SU-DHL-6 (cell line): ENCODE results near the gene GRIK3.

Experiments used
- H2AFZ ChIP-seq: fragments of 200-600 bp; sonication (generic); 2 replicates; pipeline ENCODE4 v1.6.1; 2014; ENCODE audit warnings: low read depth, mild to moderate bottlenecking, moderate library complexity, mixed read lengths, antibody characterized with exemption, low read length; ENCODE audit not compliant: severe bottlenecking
- H3F3A ChIP-seq: fragments of 200-600 bp; shearing (Covaris generic); 2 replicates; pipeline ENCODE4 v1.6.0; 2016; ENCODE audit warnings: antibody characterized with exemption, mild to moderate bottlenecking; ENCODE audit not compliant: insufficient read depth
- H3K27ac ChIP-seq: fragments of 200-600 bp; sonication (generic); 2 replicates; pipeline ENCODE4 v1.5.1; 2016; ENCODE audit warnings: low read depth, mild to moderate bottlenecking, low read length, moderate library complexity, mixed read lengths
- H3K27me3 ChIP-seq: fragments of 200-600 bp; sonication (generic), shearing (Covaris generic); 2 replicates; pipeline ENCODE4 v1.6.0; 2014; ENCODE audit warnings: mild to moderate bottlenecking, low read length
- H3K36me3 ChIP-seq: fragments of 200-600 bp; sonication (generic); 2 replicates; pipeline ENCODE4 v1.6.1; 2014; ENCODE audit warnings: mild to moderate bottlenecking, low read length, mixed read lengths
- H3K4me2 ChIP-seq: fragments of 300-600, 200-600 bp; shearing (Covaris generic), sonication (generic); 2 replicates; pipeline ENCODE4 v1.6.0; 2014; ENCODE audit warnings: low read length, low read depth, mild to moderate bottlenecking; ENCODE audit not compliant: poor library complexity, severe bottlenecking
- H3K4me3 ChIP-seq: fragments of 200-600 bp; sonication (generic); 2 replicates; pipeline ENCODE4 v1.5.1; 2014; ENCODE audit warnings: antibody characterized with exemption, low read length, mild to moderate bottlenecking, mixed read lengths; ENCODE audit not compliant: insufficient read depth, poor library complexity, severe bottlenecking
- H3K79me2 ChIP-seq: fragments of 200-600 bp; sonication (generic); 2 replicates; pipeline ENCODE4 v1.6.1; 2014; ENCODE audit warnings: mild to moderate bottlenecking, low read length, moderate library complexity; ENCODE audit not compliant: insufficient read depth
- H3K9ac ChIP-seq: fragments of 200-600 bp; sonication (generic); 2 replicates; pipeline ENCODE4 v1.7.0; 2014; ENCODE audit warnings: mild to moderate bottlenecking, low read length
- H3K9me2 ChIP-seq: fragments of 200-600 bp; sonication (generic); replicated peaks from 2 replicates; pipeline ENCODE4 v1.6.1; 2014; ENCODE audit warnings: low read length; ENCODE audit not compliant: insufficient read depth
- H3K9me3 ChIP-seq: fragments of 200-600 bp; sonication (generic); 2 replicates; pipeline ENCODE4 v1.6.1; 2014; ENCODE audit warnings: low read length, mixed read lengths; ENCODE audit not compliant: insufficient read depth
- H4K20me1 ChIP-seq: fragments of 200-600 bp; sonication (generic); 2 replicates; pipeline ENCODE4 v1.6.1; 2014; ENCODE audit warnings: low read depth, mild to moderate bottlenecking, antibody characterized with exemption, low read length, moderate library complexity, mixed read lengths
- CTCF ChIP-seq: fragments of 200-600 bp; sonication (generic); IDR thresholded peaks from one replicate; pipeline ENCODE4 v1.5.1; 2017; ENCODE audit warnings: antibody characterized with exemption, mild to moderate bottlenecking, low read length, moderate library complexity; ENCODE audit not compliant: insufficient read depth, poor library complexity, severe bottlenecking
- EZH2phosphoT487 ChIP-seq: fragments of 200-600 bp; sonication (generic), shearing (Covaris generic); conservative IDR thresholded peaks from 2 replicates; pipeline ENCODE4 v1.6.1; 2018; ENCODE audit warnings: mild to moderate bottlenecking, antibody characterized with exemption, low read length, moderate library complexity, mixed read lengths

Gene GRIK3

GRCh38 chr1:36984026-36984425, 50.3 kb downstream of the GRIK3 start:
- Histone ChIP-seq H3K27me3 (no peaks in the 10 kb centered on the region), H2AFZ (no peak overlapping the region), H3K27ac (no peak overlapping the region), H3K9me3 (no peaks in the 10 kb centered on the region), H3K9ac (no peak overlapping the region), H3K36me3 (no peaks in the 10 kb centered on the region), H3K9me2 (no peaks in the 10 kb centered on the region), H3K4me3 (no peak overlapping the region), H4K20me1 (no peaks in the 10 kb centered on the region), H3F3A (no peaks in the 10 kb centered on the region), H3K4me2 (no peak overlapping the region), H3K79me2 (no peaks in the 10 kb centered on the region)
- TF ChIP-seq EZH2phosphoT487: no peak
- TF ChIP-seq CTCF: no peak

GRCh38 chr1:36982709-36983108, 51.6 kb downstream of the GRIK3 start:
- TF ChIP-seq CTCF: no peak
- H3K9me2 ChIP-seq: no peaks in the 10 kb centered on the region
- H3K9me3 ChIP-seq: no peaks in the 10 kb centered on the region
- no peak overlapping the region for H3K4me2 ChIP-seq
- no peaks in the 10 kb centered on the region; the same call in 1 of the 2 replicates for H3K27me3 ChIP-seq
- H3K79me2 ChIP-seq: no peaks in the 10 kb centered on the region
- H2AFZ ChIP-seq: no peak overlapping the region
- H3K9ac ChIP-seq: no peak overlapping the region
- H4K20me1 ChIP-seq: no peaks in the 10 kb centered on the region
- H3K4me3 ChIP-seq: no peak overlapping the region
- no peaks in the 10 kb centered on the region for H3K36me3 ChIP-seq
- no peaks in the 10 kb centered on the region for H3F3A ChIP-seq
- H3K27ac ChIP-seq: no peak overlapping the region

DNA sequence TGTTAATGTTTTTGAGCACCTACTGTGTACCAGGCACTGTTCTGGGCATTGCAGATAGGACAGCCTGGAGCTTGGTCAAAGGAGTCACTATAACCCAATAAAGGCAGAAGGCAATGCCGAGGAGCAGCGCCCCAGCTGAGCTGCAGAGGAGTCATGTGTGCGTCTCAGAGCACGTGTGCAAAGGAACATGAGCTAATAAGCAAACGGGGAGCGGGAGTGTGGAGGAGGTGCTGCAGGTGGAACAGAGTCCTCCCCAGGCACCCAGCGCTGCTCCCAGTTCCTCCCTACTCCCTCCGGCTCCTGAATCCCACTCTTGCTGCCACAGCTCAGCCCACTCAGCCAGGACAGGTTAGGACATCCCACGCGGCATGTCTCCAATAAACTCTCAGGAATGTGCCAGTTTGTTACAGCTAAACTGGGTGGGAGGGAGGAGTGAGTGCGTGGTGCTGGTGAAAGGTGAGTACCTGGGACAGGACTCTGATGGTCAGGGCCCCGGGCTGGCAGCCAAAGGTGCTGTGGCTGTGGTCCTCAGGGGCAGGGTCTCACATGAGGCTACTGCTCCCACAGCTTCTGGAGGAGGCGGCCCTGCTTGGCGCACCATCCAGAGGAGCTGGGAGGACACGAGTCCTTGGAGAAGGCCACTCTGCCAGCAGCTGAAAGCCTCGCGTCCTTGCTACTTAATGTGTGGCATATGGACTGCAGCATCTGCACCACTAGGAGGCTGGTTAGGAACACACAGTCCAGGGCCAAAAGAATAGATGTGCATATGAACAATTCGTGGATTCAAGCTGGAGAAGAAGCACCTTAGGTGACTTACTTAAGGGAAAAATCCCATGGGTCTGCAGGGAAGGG, 52.3 kb downstream of the GRIK3 start:
- Histone ChIP-seq H3K4me3 (no peak overlapping the region), H3K36me3 (no peaks in the 10 kb centered on the region), H3K4me2 (no peak overlapping the region), H3K27me3 (no peaks in the 10 kb centered on the region; the same call in 1 of the 2 replicates), H3K9me2 (no peaks in the 10 kb centered on the region), H3K9ac (no peak overlapping the region), H4K20me1 (no peaks in the 10 kb centered on the region), H2AFZ (no peak overlapping the region), H3K79me2 (no peaks in the 10 kb centered on the region), H3F3A (no peaks in the 10 kb centered on the region), H3K9me3 (no peaks in the 10 kb centered on the region), H3K27ac (no peak overlapping the region)
- TF ChIP-seq CTCF (no peak), EZH2phosphoT487 (no peak)
